ENCODE data around the gene NREP.

Gene NREP

GRCh38 chr5:111735583-111736270 is 21.3 kb downstream of the NREP start:
- Histone ChIP-seq H3K9me3 (ENCODE audit: control insufficient read depth in 1 of 2, low read length in 2 of 2) (no peaks in the 10 kb centered on the region), H3K27me3 (ENCODE audit: low read depth, low read length) (no peaks in the 10 kb centered on the region), H3K36me3 (ENCODE audit: control insufficient read depth in 1 of 2, insufficient read depth in 2 of 2, low read length in 2 of 2) (no peaks in the 10 kb centered on the region), H3K4me3 (ENCODE audit: low read depth in 1 of 2, low read length in 2 of 2) (no peak overlapping the region), H3K27ac (ENCODE audit: low read length) (no peak overlapping the region), H3K4me1 (ENCODE audit: control insufficient read depth in 1 of 2, insufficient read depth in 2 of 2, low read length in 2 of 2) (peaks cover 0 to 16% of the 10 kb centered on the region in 2 donors)

- Histone ChIP-seq H3K36me3 (ENCODE audit: control insufficient read depth in 1 of 2, insufficient read depth in 2 of 2, low read length in 2 of 2) (no peaks in the 10 kb centered on the region), H3K4me1 (ENCODE audit: control insufficient read depth in 1 of 2, insufficient read depth in 2 of 2, low read length in 2 of 2) (peaks cover 0 to 16% of the 10 kb centered on the region in 2 donors), H3K9me3 (ENCODE audit: control insufficient read depth in 1 of 2, low read length in 2 of 2) (no peaks in the 10 kb centered on the region), H3K27ac (ENCODE audit: low read length) (no peak overlapping the region), H3K27me3 (ENCODE audit: low read depth, low read length) (no peaks in the 10 kb centered on the region), H3K4me3 (ENCODE audit: low read depth in 1 of 2, low read length in 2 of 2) (no peak overlapping the region)
Measured at GRCh38 chr5:111734597-111734996, 22.4 kb downstream of the NREP start.

- Histone ChIP-seq H3K36me3 (ENCODE audit: control insufficient read depth in 1 of 2, insufficient read depth in 2 of 2, low read length in 2 of 2) (no peaks in the 10 kb centered on the region), H3K4me1 (ENCODE audit: control insufficient read depth in 1 of 2, insufficient read depth in 2 of 2, low read length in 2 of 2) (peaks cover 0 to 16% of the 10 kb centered on the region in 2 donors), H3K27me3 (ENCODE audit: low read depth, low read length) (no peaks in the 10 kb centered on the region), H3K9me3 (ENCODE audit: control insufficient read depth in 1 of 2, low read length in 2 of 2) (no peaks in the 10 kb centered on the region), H3K4me3 (ENCODE audit: low read depth in 1 of 2, low read length in 2 of 2) (no peak overlapping the region), H3K27ac (ENCODE audit: low read length) (no peak overlapping the region)
Measured at GRCh38 chr5:111734013-111734412, 23.0 kb downstream of the NREP start.

- Histone ChIP-seq H3K4me3 (ENCODE audit: low read depth in 1 of 2, low read length in 2 of 2) (no peak overlapping the region), H3K27ac (ENCODE audit: low read length) (no peak overlapping the region), H3K27me3 (ENCODE audit: low read depth, low read length) (no peaks in the 10 kb centered on the region), H3K36me3 (ENCODE audit: control insufficient read depth in 1 of 2, insufficient read depth in 2 of 2, low read length in 2 of 2) (peaks cover 0 to under 1% of the 10 kb centered on the region in 2 donors), H3K4me1 (ENCODE audit: control insufficient read depth in 1 of 2, insufficient read depth in 2 of 2, low read length in 2 of 2) (peaks cover 0 to 16% of the 10 kb centered on the region in 2 donors), H3K9me3 (ENCODE audit: control insufficient read depth in 1 of 2, low read length in 2 of 2) (no peaks in the 10 kb centered on the region)
Measured at GRCh38 chr5:111733571-111733970, 23.4 kb downstream of the NREP start.

- no peaks in the 10 kb centered on the region for H3K9me3 ChIP-seq (ENCODE audit: control insufficient read depth in 1 of 2, low read length in 2 of 2)
- no peaks in the 10 kb centered on the region for H3K27me3 ChIP-seq (ENCODE audit: low read depth, low read length)
- no peak overlapping the region for H3K4me3 ChIP-seq (ENCODE audit: low read depth in 1 of 2, low read length in 2 of 2)
- peaks cover 3 to 4% of the 10 kb centered on the region in 2 donors for H3K36me3 ChIP-seq (ENCODE audit: control insufficient read depth in 1 of 2, insufficient read depth in 2 of 2, low read length in 2 of 2)
- H3K27ac ChIP-seq (ENCODE audit: low read length), result no peak overlapping the region
- H3K4me1 ChIP-seq (ENCODE audit: control insufficient read depth in 1 of 2, insufficient read depth in 2 of 2, low read length in 2 of 2), result peaks cover 0 to 9% of the 10 kb centered on the region in 2 donors
Measured at GRCh38 chr5:111731638-111732037, 25.4 kb downstream of the NREP start.

- Histone ChIP-seq H3K9me3 (ENCODE audit: control insufficient read depth in 1 of 2, low read length in 2 of 2) (no peaks in the 10 kb centered on the region), H3K4me3 (ENCODE audit: low read depth in 1 of 2, low read length in 2 of 2) (no peak overlapping the region), H3K36me3 (ENCODE audit: control insufficient read depth in 1 of 2, insufficient read depth in 2 of 2, low read length in 2 of 2) (peaks cover 3 to 4% of the 10 kb centered on the region in 2 donors), H3K4me1 (ENCODE audit: control insufficient read depth in 1 of 2, insufficient read depth in 2 of 2, low read length in 2 of 2) (peaks cover 0 to 4% of the 10 kb centered on the region in 2 donors), H3K27me3 (ENCODE audit: low read depth, low read length) (no peaks in the 10 kb centered on the region), H3K27ac (ENCODE audit: low read length) (no peak overlapping the region)
Measured at GRCh38 chr5:111730659-111731382, 26.2 kb downstream of the NREP start.

GRCh38 chr5:111728941-111729340 is 28.1 kb downstream of the NREP start:
- H3K36me3 ChIP-seq (ENCODE audit: control insufficient read depth in 1 of 2, insufficient read depth in 2 of 2, low read length in 2 of 2), result peaks cover 3 to 4% of the 10 kb centered on the region in 2 donors
- no peak overlapping the region for H3K4me3 ChIP-seq (ENCODE audit: low read depth in 1 of 2, low read length in 2 of 2)

GRCh38 chr5:111726986-111727385 is 30.0 kb downstream of the NREP start:
- Histone ChIP-seq H3K9me3 (ENCODE audit: control insufficient read depth in 1 of 2, low read length in 2 of 2) (no peaks in the 10 kb centered on the region), H3K4me3 (ENCODE audit: low read depth in 1 of 2, low read length in 2 of 2) (no peak overlapping the region), H3K4me1 (ENCODE audit: control insufficient read depth in 1 of 2, insufficient read depth in 2 of 2, low read length in 2 of 2) (no peaks in the 10 kb centered on the region), H3K27me3 (ENCODE audit: low read depth, low read length) (no peaks in the 10 kb centered on the region), H3K27ac (ENCODE audit: low read length) (no peak overlapping the region), H3K36me3 (ENCODE audit: control insufficient read depth in 1 of 2, insufficient read depth in 2 of 2, low read length in 2 of 2) (peaks cover 3 to 4% of the 10 kb centered on the region in 2 donors)

More at GRCh38 chr5:111728941-111729340, 28.1 kb downstream of the NREP start:
- no peaks in the 10 kb centered on the region for H3K27me3 ChIP-seq (ENCODE audit: low read depth, low read length)
- H3K4me1 ChIP-seq (ENCODE audit: control insufficient read depth in 1 of 2, insufficient read depth in 2 of 2, low read length in 2 of 2), result peaks cover 0 to under 1% of the 10 kb centered on the region in 2 donors
- no peak overlapping the region for H3K27ac ChIP-seq (ENCODE audit: low read length)
- H3K9me3 ChIP-seq (ENCODE audit: control insufficient read depth in 1 of 2, low read length in 2 of 2), result no peaks in the 10 kb centered on the region

- Histone ChIP-seq H3K4me1 (ENCODE audit: control insufficient read depth in 1 of 2, insufficient read depth in 2 of 2, low read length in 2 of 2) (no peaks in the 10 kb centered on the region), H3K27me3 (ENCODE audit: low read depth, low read length) (no peaks in the 10 kb centered on the region), H3K4me3 (ENCODE audit: low read depth in 1 of 2, low read length in 2 of 2) (no peak overlapping the region), H3K36me3 (ENCODE audit: control insufficient read depth in 1 of 2, insufficient read depth in 2 of 2, low read length in 2 of 2) (no peaks in the 10 kb centered on the region), H3K9me3 (ENCODE audit: control insufficient read depth in 1 of 2, low read length in 2 of 2) (no peaks in the 10 kb centered on the region), H3K27ac (ENCODE audit: low read length) (no peak overlapping the region)
Measured at GRCh38 chr5:111722140-111722539, 34.9 kb downstream of the NREP start.

- Histone ChIP-seq H3K36me3 (ENCODE audit: control insufficient read depth in 1 of 2, insufficient read depth in 2 of 2, low read length in 2 of 2) (no peaks in the 10 kb centered on the region), H3K9me3 (ENCODE audit: control insufficient read depth in 1 of 2, low read length in 2 of 2) (no peaks in the 10 kb centered on the region), H3K4me1 (ENCODE audit: control insufficient read depth in 1 of 2, insufficient read depth in 2 of 2, low read length in 2 of 2) (no peaks in the 10 kb centered on the region), H3K4me3 (ENCODE audit: low read depth in 1 of 2, low read length in 2 of 2) (no peak overlapping the region), H3K27me3 (ENCODE audit: low read depth, low read length) (no peaks in the 10 kb centered on the region), H3K27ac (ENCODE audit: low read length) (no peak overlapping the region)
Measured at GRCh38 chr5:111720333-111720890, 36.6 kb downstream of the NREP start.

- no peak overlapping the region for H3K4me3 ChIP-seq (ENCODE audit: low read depth in 1 of 2, low read length in 2 of 2)
- H3K36me3 ChIP-seq (ENCODE audit: control insufficient read depth in 1 of 2, insufficient read depth in 2 of 2, low read length in 2 of 2), result no peaks in the 10 kb centered on the region
- no peaks in the 10 kb centered on the region for H3K9me3 ChIP-seq (ENCODE audit: control insufficient read depth in 1 of 2, low read length in 2 of 2)
- no peaks in the 10 kb centered on the region for H3K4me1 ChIP-seq (ENCODE audit: control insufficient read depth in 1 of 2, insufficient read depth in 2 of 2, low read length in 2 of 2)
- no peak overlapping the region for H3K27ac ChIP-seq (ENCODE audit: low read length)
- no peaks in the 10 kb centered on the region for H3K27me3 ChIP-seq (ENCODE audit: low read depth, low read length)
Measured at GRCh38 chr5:111719773-111720172, 37.2 kb downstream of the NREP start.
